Measurements from ENCODE around the gene MAGEF1. TPM values are rescaled to one million over a fixed set of nuclear protein-coding genes. Genes with fewer than 3 reads are reported as not detected.
A peak's percentile ranks its signal among the peaks of the same experiment; 100 is the strongest.

Gene MAGEF1
- total and polyA plus RNA-seq, 2 of the 13 experiments (the other 11 are each of a cell fraction or from before 2014, with no cell fraction given), result 26.0 to 62.4 TPM

GRCh38 chr3:184711493-184712247 is at the start of gene MAGEF1 (continued):
- TF ChIP-seq SP5 (CRISPR knock-in tag; IDR thresholded peaks at IDR 0.05; ENCODE audit: borderline replicate concordance, low read depth), result peak; percentile 61; the same call in 1 of the 2 replicates
- 0 out of 2 replicates have a peak, but pooled peaks have one; percentile 11 for TF ChIP-seq PAXIP1 (CRISPR knock-in tag; conservative IDR thresholded peaks at IDR 0.05)
- no peak; the same call in 1 of the 2 replicates for TF ChIP-seq ZNF639 (CRISPR knock-in tag; conservative IDR thresholded peaks at IDR 0.05)
- TF ChIP-seq SMYD3 (CRISPR knock-in tag; IDR thresholded peaks at IDR 0.05), result peak; percentile 84; the same call in 1 of the 2 replicates
- TF ChIP-seq MTERF4 (CRISPR knock-in tag; IDR thresholded peaks at IDR 0.05), result peak; percentile 79
- TF ChIP-seq ZBTB39 (CRISPR knock-in tag; IDR thresholded peaks at IDR 0.05), result no peak; the same call in 1 of the 2 replicates
- no peak for TF ChIP-seq THRA (CRISPR knock-in tag; IDR thresholded peaks at IDR 0.05; ENCODE audit: borderline replicate concordance)
- no peak; the same call in 1 of the 2 replicates for TF ChIP-seq ZZZ3 (CRISPR knock-in tag; IDR thresholded peaks at IDR 0.05; ENCODE audit: borderline replicate concordance)
- TF ChIP-seq ZBTB37 (CRISPR knock-in tag; IDR thresholded peaks at IDR 0.05), result no peak
- peak; percentile 43; the same call in 1 of the 2 replicates for TF ChIP-seq HNF1B (CRISPR knock-in tag; IDR thresholded peaks at IDR 0.05)
- no peak for TF ChIP-seq ZNF367 (CRISPR knock-in tag; IDR thresholded peaks at IDR 0.05; ENCODE audit: borderline replicate concordance)
- peak; percentile 81; the same call in 1 of the 2 replicates for TF ChIP-seq ZBTB43 (CRISPR knock-in tag; conservative IDR thresholded peaks at IDR 0.05)
